SK-N-MC (cell line): ENCODE data around the gene PWP1.

ENCODE experiments used
- DNase-seq: peaks from one replicate; pipeline ENCODE4 v3.0.0-alpha.2; 2011; ENCODE audit warnings: low read depth, low spot score
- H3K27ac ChIP-seq: fragments of 200-600 bp; sonication (generic); 2 replicates; pipeline ENCODE4 v1.5.1; 2016; ENCODE audit warnings: mixed run types
- H3K36me3 ChIP-seq: fragments of 200-600 bp; sonication (generic); 2 replicates; pipeline ENCODE4 v1.6.1; 2017; ENCODE audit warnings: antibody characterized with exemption, low read length, mixed read lengths; ENCODE audit not compliant: insufficient read depth
- H3K4me3 ChIP-seq: fragments of 200-600 bp; sonication (generic); 2 replicates; pipeline ENCODE4 v1.5.1; 2016
- H3K9ac ChIP-seq: fragments of 200-600 bp; sonication (generic); 2 replicates; pipeline ENCODE4 v1.8.0; 2017; ENCODE audit warnings: mixed run types, mixed read lengths; ENCODE audit not compliant: insufficient read length
- H3K9me3 ChIP-seq: fragments of 200-600 bp; sonication (generic); 2 replicates; pipeline ENCODE4 v1.6.1; 2017; ENCODE audit warnings: low read depth, mild to moderate bottlenecking, antibody characterized with exemption, low read length, moderate library complexity, mixed read lengths
- EZH2 ChIP-seq: fragments of 200-600 bp; sonication (generic); IDR thresholded peaks from one replicate; pipeline ENCODE4 v1.6.1; 2017; ENCODE audit warnings: antibody characterized with exemption
- FOXP2 ChIP-seq: optimal IDR thresholded peaks from 2 replicates; pipeline ENCODE3; 2011; ENCODE audit warnings: mild to moderate bottlenecking, moderate library complexity; ENCODE audit not compliant: insufficient read depth; ENCODE audit errors: extremely low read length, control extremely low read depth
- POLR2AphosphoS5 ChIP-seq: IDR thresholded peaks from 2 replicates; pipeline ENCODE4 v1.6.1; 2012; ENCODE audit warnings: mild to moderate bottlenecking, low read depth, low read length, borderline replicate concordance

Gene PWP1

DNA sequence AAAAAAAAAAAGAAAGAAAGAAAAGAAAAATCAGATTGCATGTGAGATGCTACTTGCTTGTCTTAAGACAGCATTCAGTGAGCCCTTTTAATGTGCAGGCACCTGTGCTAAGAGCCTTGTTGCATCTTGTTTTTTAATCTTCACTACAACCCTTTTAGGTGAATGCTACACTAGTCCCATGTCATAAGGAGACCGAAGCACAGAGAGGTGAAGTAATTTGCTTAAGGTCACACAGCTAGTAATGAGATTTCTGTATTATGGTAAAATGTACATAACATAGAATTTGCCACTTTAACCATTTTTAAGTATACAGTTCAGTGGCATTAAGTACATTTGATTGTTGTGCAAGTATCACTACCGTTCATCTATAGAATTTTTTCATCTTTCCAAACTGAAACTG, 32.1 kb upstream of the PWP1 start:
- Histone ChIP-seq H3K36me3 (no peaks in the 10 kb centered on the region), H3K4me3 (no peak overlapping the region), H3K27ac (no peak overlapping the region), H3K9me3 (no peaks in the 10 kb centered on the region), H3K9ac (no peak overlapping the region)
- DNase-seq: no peak
- no peak for TF ChIP-seq FOXP2
- TF ChIP-seq EZH2: no peak
- TF ChIP-seq POLR2AphosphoS5: no peak

DNA sequence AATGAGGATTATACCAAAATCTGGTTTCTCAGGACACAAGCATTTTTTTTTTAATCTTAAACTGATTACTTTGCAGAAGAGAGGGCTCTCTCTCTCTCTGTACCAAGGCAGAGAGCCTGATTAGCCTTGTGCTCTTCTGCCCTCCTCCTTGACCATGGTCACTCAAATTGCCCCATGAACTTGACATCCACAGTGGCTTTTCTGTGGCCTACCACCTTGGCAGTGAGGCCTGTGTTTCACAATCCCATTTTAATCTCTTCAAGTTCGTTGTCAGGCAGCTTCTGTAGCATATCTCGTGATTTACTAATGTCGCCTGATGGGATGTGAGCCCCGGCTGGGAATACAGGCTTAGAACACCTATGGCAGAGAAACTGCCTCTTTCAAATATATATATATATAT, 30.7 kb upstream of the PWP1 start:
- H3K27ac ChIP-seq: no peak overlapping the region
- H3K4me3 ChIP-seq: no peak overlapping the region
- no peaks in the 10 kb centered on the region for H3K36me3 ChIP-seq
- H3K9me3 ChIP-seq: no peaks in the 10 kb centered on the region
- DNase-seq: no peak
- no peak overlapping the region for H3K9ac ChIP-seq
- TF ChIP-seq POLR2AphosphoS5: no peak
- TF ChIP-seq EZH2: no peak
- TF ChIP-seq FOXP2: no peak

DNA sequence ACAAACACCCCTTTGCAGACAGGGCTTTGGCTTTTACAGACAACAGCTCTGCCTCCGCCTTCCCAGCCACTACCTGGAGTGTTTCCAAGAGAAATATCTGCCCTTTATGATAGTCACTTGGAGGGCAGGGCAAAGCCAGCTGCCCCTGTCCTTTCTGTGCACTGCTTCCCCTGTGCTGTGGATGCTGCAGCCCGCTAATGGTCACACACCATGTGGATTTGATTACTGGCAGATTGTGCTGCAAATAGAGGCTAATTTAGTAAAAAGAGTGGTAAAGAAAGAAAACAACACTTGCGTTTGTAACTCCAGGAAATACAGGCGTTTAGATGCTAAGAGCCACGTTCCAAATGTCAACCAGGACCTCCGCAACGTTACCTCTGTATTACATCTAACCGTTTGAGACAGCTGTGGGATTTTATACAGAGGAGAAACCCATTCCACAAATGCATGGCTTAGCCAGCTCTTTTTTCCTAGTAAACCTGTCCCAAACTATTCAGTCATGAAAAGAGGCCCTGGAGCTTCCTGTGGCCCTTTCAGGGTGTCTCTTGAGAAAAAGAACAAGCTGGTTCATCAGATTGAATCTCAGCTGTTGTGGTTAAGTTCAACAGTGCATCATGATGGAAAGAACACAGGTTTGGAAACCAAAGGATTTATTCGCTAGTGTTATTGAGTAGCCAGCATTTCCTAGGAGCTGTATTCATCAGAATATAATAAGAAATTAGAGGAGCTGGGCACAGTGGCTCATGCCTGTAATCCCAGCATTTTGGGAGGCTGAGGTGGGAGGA, 30.1 kb upstream of the PWP1 start:
- no peak for DNase-seq
- Histone ChIP-seq H3K4me3 (no peak overlapping the region), H3K27ac (no peak overlapping the region), H3K9ac (no peak overlapping the region), H3K9me3 (no peaks in the 10 kb centered on the region), H3K36me3 (no peaks in the 10 kb centered on the region)
- TF ChIP-seq POLR2AphosphoS5 (no peak), FOXP2 (no peak), EZH2 (no peak)

DNA sequence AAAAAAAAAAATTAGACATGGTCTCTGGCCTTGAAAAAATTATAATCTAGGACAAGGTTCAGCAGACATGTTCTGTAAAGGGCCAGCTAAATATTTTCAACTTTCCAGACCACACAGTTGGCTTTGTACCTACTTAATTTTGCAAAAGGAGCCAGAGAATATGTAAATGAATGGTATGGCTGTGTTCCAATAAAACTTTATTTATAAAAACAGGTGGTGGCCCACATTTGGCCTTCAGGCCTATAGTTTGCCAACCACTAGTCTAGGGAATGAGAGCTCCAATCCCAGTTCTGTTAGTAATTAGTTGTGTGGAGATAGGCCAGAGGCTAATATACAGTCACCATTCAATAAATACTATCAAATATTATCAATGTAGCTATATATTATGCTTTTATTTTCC, 29.3 kb upstream of the PWP1 start:
- Histone ChIP-seq H3K9me3 (no peaks in the 10 kb centered on the region), H3K9ac (no peak overlapping the region), H3K36me3 (no peaks in the 10 kb centered on the region), H3K27ac (no peak overlapping the region), H3K4me3 (no peak overlapping the region)
- no peak for DNase-seq
- TF ChIP-seq POLR2AphosphoS5 (no peak), EZH2 (no peak), FOXP2 (no peak)

DNA sequence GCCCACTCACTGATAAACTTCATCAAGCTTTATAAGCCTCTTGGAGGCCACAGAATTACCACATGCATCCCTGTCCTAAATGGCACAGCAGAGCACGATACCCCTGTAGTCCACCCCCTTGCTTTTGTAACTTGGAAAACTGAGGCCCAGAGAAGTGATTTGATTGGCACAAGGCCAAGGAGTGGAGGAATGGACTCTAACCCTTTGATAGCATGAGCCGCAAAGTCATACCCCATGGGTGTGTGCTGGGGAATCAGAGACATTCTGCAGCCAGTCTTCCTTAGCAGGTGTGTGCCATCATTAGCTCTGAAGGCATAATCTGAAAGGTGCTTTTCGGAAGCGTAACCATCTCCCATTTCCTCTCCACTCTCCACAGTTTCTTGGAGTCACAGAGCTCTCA, 28.5 kb upstream of the PWP1 start:
- no peak for TF ChIP-seq FOXP2
- no peak for TF ChIP-seq EZH2
- no peak overlapping the region for H3K4me3 ChIP-seq
- no peak for DNase-seq
- no peak overlapping the region for H3K27ac ChIP-seq
- H3K36me3 ChIP-seq: no peaks in the 10 kb centered on the region
- H3K9ac ChIP-seq: no peak overlapping the region
- H3K9me3 ChIP-seq: no peaks in the 10 kb centered on the region

DNA sequence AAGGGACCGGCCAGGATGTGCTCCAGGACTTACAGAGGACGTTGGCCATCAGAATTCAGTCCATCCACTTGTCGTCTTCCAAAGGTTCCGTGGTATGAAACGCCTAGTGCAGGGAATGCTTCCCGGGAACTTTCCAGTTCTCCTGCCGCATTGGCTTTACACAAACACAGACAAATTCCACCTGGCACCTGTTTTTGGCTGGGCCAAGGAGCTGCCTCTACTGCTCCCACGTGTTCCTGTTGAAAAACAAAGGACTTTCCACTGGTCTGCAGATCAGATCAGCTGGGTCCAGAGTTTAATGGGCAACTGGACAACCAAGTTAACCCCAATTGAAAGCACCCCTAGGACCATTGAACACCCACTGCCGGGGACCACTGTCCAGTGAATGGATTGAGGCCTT, 28.0 kb upstream of the PWP1 start:
- TF ChIP-seq POLR2AphosphoS5 (no peak), EZH2 (no peak), FOXP2 (no peak)
- H3K27ac ChIP-seq: no peak overlapping the region
- no peak overlapping the region for H3K4me3 ChIP-seq
- H3K9ac ChIP-seq: no peak overlapping the region
- no peak for DNase-seq
- H3K9me3 ChIP-seq: no peaks in the 10 kb centered on the region
- H3K36me3 ChIP-seq: no peaks in the 10 kb centered on the region

DNA sequence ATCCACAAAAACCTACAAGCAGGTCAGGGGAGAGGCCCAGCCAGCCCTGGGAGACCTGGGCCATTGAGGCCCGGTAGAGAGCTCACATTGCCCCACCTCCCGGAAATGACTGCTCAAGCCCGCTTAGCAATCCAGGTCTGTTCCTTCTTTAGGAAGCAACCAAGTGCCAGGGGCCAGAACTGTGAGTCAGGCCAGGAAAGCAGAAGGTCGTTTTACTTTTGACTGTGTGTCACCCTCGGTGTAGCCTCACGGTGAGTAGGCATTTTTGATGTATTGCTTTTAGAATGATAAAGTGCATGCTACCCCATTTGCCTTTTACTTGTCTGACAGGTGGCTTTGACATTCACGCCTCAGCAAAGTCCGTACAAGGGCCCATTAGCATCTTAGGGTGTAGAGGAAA, 25.4 kb upstream of the PWP1 start:
- Histone ChIP-seq H3K36me3 (no peaks in the 10 kb centered on the region), H3K27ac (no peak overlapping the region), H3K9ac (no peak overlapping the region), H3K9me3 (no peaks in the 10 kb centered on the region), H3K4me3 (no peak overlapping the region)
- no peak for DNase-seq
- TF ChIP-seq FOXP2 (no peak), EZH2 (no peak), POLR2AphosphoS5 (no peak)

DNA sequence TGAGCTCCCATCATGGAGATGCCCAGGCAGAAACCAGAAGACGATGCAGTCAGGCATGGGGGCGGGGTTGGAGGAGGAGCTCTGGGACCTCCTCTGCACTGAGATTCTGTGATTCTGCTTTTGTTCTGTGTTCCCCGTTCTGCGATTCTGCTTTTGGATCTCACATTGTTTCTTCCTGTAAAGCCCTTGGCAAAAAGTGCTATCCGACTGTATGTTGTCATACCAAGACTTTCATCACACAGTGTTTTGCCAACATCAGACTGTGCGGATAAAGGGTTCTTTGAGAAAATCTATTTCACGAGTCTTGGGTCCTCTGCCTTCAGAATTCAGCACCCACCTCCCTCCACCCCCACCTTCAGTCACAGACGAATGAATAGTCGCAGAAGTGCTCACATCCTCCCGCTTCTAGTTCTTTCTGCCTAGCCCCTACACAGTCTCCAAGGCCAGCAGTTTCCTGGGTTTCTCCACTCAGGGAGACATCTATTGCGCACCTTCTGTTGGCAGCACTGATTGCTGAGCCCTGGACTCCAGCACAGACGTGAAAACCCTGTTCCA, 24.7 kb upstream of the PWP1 start:
- no peaks in the 10 kb centered on the region for H3K9me3 ChIP-seq
- H3K4me3 ChIP-seq: no peak overlapping the region
- no peaks in the 10 kb centered on the region for H3K36me3 ChIP-seq
- TF ChIP-seq EZH2: no peak
- no peak for TF ChIP-seq POLR2AphosphoS5
- no peak for TF ChIP-seq FOXP2
- no peak overlapping the region for H3K9ac ChIP-seq
- H3K27ac ChIP-seq: no peak overlapping the region
- DNase-seq: no peak

DNA sequence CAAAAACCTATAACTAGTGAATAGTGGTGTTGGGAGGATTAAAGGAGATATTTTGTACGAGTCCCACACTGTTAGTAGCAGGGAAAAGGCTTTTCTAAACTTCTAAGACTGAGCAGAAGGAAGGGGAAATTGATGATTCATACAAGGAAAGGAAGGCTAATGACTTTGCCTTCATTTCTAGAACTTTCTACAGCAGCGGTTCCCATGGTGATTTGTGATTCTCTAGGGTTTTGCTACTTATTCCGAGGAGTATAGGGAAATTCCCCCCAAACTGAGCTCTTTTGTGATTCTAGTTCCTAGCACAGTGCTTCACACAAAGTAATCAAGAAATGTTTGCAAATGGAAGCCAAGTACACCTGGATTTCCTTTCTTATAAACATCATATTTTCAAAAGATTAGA, 23.8 kb upstream of the PWP1 start:
- no peak for TF ChIP-seq FOXP2
- no peak for TF ChIP-seq EZH2
- no peak for TF ChIP-seq POLR2AphosphoS5
- DNase-seq: no peak
- H3K36me3 ChIP-seq: no peaks in the 10 kb centered on the region
- H3K27ac ChIP-seq: no peak overlapping the region
- no peak overlapping the region for H3K9ac ChIP-seq
- no peaks in the 10 kb centered on the region for H3K9me3 ChIP-seq
- H3K4me3 ChIP-seq: no peak overlapping the region
